ENCODE results near the gene FGF12.

Gene FGF12

DNA sequence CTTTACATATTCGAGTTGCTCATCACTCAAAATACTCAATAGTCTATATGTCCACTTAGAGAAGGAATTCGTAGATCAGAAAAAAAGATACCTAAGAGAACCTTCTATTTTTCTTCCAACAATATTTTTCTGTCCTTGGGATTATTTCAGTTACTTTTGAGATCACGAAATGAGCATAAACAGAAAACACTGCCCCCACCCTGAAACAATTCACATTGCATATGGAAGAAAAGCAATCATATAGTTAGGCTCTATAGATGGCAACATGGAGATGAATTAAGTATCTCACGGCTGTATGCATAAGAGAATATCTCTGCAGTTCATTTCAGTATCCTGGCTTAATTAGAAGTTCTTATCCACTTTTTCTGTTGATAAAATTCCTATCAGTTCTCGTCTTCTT lies 391.1 kb downstream of the FGF12 start:
- TF ChIP-seq, protein P1, sequence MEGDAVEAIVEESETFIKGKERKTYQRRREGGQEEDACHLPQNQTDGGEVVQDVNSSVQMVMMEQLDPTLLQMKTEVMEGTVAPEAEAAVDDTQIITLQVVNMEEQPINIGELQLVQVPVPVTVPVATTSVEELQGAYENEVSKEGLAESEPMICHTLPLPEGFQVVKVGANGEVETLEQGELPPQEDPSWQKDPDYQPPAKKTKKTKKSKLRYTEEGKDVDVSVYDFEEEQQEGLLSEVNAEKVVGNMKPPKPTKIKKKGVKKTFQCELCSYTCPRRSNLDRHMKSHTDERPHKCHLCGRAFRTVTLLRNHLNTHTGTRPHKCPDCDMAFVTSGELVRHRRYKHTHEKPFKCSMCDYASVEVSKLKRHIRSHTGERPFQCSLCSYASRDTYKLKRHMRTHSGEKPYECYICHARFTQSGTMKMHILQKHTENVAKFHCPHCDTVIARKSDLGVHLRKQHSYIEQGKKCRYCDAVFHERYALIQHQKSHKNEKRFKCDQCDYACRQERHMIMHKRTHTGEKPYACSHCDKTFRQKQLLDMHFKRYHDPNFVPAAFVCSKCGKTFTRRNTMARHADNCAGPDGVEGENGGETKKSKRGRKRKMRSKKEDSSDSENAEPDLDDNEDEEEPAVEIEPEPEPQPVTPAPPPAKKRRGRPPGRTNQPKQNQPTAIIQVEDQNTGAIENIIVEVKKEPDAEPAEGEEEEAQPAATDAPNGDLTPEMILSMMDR (conservative IDR thresholded peaks at IDR 0.05; ENCODE audit: low read length), result no peak
- H3K4me3 ChIP-seq (ENCODE audit: low read length), result no peak overlapping the region
- DNase-seq (ENCODE audit: low read depth), result no peak

DNA sequence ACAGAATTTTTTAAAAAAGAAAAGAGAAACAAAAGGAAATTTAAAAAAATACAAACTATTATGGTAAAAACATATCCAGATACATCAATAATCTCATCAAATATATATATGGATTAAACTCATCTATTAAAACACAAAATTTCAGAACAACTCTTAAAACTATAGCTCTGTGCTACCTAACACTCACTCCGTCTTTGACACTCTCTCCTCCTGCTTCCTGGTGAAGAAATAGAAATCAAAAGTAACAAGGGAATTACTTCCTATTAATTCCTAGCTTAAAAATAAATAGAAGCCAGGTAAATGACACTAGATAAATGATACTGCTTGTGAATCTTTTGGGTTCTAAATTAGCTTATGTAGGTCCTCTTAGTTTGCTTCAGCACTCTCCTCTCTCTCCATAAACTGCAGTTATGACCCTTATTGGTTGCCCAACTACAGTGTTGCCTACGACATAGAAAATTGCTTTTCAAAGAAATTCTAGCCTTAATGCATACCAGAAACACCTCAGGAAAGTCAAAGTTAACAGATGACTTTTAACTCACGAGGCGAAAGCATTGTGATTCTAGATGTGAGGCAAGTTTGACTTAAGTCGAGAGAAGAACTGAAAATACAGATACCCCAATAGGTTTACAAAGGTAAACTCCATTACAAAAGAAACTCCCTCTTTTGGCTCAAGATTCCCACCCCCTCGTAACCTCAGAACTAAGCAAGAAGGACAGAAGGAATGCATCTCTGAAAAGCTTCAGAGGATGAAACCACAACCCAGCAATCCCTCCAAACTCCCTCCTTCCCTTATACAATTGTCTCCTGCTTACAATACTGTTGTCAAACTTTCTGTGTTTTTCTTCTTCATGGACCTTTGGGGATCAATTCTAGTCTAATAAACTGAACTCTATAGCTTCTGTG lies 394.7 kb downstream of the FGF12 start:
- TF ChIP-seq, protein P1 (conservative IDR thresholded peaks at IDR 0.05; ENCODE audit: low read length), result no peak
- no peak for DNase-seq (ENCODE audit: low read depth)
- H3K4me3 ChIP-seq (ENCODE audit: low read length), result no peak overlapping the region

DNA sequence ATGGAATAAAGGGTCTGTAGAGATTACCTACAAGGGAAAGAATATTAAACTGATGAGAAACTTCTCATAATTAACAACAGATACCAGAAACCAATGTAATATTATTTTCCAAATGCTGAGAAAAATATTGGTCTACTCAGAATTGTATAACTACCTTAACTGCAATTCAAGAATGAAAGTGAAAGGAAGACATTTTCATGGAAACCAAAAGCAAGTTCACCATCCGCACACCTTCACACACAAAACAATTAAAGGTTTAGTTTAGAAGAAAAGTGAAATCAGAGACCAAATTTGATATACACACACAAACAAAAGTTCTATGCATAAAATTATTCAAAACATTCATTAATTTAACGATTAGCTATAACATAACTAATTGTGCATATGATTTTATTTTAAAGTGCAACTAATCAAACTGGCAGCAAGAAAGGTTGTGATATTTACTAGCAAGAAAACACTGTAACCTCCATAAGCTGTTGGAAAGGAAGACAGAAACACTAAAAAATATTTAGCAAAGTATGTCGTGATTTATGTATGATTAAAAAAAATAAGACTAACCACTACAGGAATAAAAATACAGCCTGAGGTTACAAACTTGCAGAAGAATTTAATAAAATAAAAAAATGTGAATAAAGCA lies 395.5 kb downstream of the FGF12 start:
- H3K4me3 ChIP-seq (ENCODE audit: low read length), result no peak overlapping the region
- TF ChIP-seq, protein P1 (conservative IDR thresholded peaks at IDR 0.05; ENCODE audit: low read length), result no peak
- DNase-seq (ENCODE audit: low read depth), result no peak

DNA sequence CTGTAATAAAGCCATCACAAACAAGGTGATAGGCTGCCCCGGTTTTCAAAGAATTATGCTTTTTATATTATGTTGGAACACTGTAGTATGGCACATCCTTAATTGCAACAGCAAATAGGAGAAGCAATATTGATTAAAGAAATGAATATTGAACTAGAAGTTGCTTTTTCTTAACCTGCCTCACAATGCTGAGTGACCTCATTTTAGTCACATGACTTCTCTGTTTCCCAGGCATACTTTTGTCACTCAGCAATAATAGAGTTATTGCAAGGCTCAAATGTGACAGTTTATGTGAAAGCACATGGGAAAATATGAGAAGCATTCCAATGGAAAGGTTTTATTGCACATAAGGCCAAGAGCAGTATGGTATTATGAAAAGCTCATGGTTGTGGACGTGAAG lies 400.7 kb downstream of the FGF12 start:
- H3K4me3 ChIP-seq (ENCODE audit: low read length), result no peak overlapping the region
- DNase-seq (ENCODE audit: low read depth), result no peak
- TF ChIP-seq, protein P1 (conservative IDR thresholded peaks at IDR 0.05; ENCODE audit: low read length), result no peak

DNA sequence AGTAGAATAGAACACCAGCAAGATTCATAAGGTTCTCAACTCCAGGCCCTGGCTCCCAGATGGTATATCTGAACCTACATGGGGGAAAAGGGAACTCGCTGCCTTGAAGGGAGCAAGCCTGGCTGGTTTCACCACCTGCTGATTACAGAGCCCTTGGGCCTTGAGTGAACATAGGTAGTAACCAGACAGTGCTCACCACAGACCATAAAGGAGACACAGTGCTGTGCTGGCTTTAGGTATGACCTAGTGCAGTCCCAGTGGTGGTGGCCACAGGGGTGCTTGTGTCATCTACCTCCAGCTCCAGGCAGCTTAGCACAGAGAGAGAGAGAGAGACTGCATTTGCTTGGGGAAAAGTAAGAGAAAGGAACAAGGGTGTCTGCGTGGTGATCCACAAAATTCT lies 409.8 kb downstream of the FGF12 start:
- H3K4me3 ChIP-seq (ENCODE audit: low read length), result no peak overlapping the region
- TF ChIP-seq, protein P1 (conservative IDR thresholded peaks at IDR 0.05; ENCODE audit: low read length), result no peak
- no peak for DNase-seq (ENCODE audit: low read depth)

DNA sequence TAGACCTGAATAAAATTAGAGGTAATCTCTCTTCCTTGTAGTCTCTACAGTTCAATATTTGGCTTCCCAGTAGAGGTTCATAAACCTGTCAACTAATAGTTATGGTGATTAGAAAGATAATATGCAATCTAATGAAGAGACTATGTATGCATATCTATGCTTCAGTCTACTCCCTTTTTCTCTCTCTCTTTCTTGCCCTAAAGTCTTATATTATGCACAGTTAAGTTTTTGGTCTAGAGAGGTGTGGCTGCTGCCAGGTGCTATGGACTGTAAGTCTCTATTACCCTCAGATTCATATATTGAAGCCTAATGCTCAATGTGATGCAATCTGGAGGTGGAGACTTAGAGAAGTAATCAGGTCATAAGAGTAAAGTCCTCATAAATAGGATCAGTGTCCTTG lies 413.7 kb downstream of the FGF12 start:
- no peak overlapping the region for H3K4me3 ChIP-seq (ENCODE audit: low read length)
- no peak for DNase-seq (ENCODE audit: low read depth)
- TF ChIP-seq, protein P1 (conservative IDR thresholded peaks at IDR 0.05; ENCODE audit: low read length), result no peak

DNA sequence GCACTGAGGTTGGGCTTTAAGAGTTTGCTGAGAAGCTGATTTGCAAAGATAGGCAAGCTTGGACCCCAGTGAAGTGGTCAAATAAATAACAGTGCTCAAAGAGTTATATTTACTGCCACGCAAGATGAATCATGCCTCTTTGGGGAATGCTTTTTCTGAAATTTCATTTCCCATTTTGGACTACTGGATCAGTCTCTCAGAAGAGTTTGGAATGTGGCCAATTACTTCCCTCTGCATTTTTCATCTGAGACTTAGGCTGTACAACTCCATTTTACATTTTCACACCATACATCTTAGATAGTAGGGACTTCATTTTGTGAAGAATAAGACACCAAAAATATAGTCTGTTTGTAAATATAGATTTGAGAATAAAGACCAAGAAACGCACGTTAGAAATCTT lies 419.7 kb downstream of the FGF12 start:
- TF ChIP-seq, protein P1 (conservative IDR thresholded peaks at IDR 0.05; ENCODE audit: low read length), result no peak
- DNase-seq (ENCODE audit: low read depth), result no peak
- H3K4me3 ChIP-seq (ENCODE audit: low read length), result no peak overlapping the region
